ENCODE measurements around the gene NRG3. TPM values are rescaled to one million over a fixed set of nuclear protein-coding genes. Genes with fewer than 3 reads are reported as not detected.

The NRG3 gene
- total and polyA plus RNA-seq, 2 donors (not counting 1 experiment from before 2014, with no cell fraction given) = not detected

- TF ChIP-seq EZH2 (IDR thresholded peaks at IDR 0.05; ENCODE audit: low read length, missing control alignments) = no peak
- TF ChIP-seq, protein P1, sequence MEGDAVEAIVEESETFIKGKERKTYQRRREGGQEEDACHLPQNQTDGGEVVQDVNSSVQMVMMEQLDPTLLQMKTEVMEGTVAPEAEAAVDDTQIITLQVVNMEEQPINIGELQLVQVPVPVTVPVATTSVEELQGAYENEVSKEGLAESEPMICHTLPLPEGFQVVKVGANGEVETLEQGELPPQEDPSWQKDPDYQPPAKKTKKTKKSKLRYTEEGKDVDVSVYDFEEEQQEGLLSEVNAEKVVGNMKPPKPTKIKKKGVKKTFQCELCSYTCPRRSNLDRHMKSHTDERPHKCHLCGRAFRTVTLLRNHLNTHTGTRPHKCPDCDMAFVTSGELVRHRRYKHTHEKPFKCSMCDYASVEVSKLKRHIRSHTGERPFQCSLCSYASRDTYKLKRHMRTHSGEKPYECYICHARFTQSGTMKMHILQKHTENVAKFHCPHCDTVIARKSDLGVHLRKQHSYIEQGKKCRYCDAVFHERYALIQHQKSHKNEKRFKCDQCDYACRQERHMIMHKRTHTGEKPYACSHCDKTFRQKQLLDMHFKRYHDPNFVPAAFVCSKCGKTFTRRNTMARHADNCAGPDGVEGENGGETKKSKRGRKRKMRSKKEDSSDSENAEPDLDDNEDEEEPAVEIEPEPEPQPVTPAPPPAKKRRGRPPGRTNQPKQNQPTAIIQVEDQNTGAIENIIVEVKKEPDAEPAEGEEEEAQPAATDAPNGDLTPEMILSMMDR (conservative IDR thresholded peaks at IDR 0.05 in 1 of 2, IDR thresholded peaks at IDR 0.05 in 1 of 2; ENCODE audit: low read depth in 1 of 2, low read length in 2 of 2) = no peak
These were observed 367.8 kb downstream of the NRG3 start for GRCh38 chr10:82242778-82243177.

GRCh38 chr10:82245157-82245556 is 370.2 kb downstream of the NRG3 start:
- H3K36me3 ChIP-seq (ENCODE audit: control insufficient read depth, insufficient read depth, low read length) = no peaks in the 10 kb centered on the region
- no peaks in the 10 kb centered on the region for H3K4me1 ChIP-seq (ENCODE audit: control insufficient read depth, extremely low read depth, insufficient read depth, low read length)
- H3K9ac ChIP-seq (ENCODE audit: insufficient read depth, low read length) = no peak overlapping the region
- H4K20me1 ChIP-seq (ENCODE audit: control insufficient read depth, extremely low read depth, insufficient read depth, low read length) = no peaks in the 10 kb centered on the region
- no peak for DNase-seq (ENCODE audit: low read depth in 2 of 2)
- H2AFZ ChIP-seq (ENCODE audit: low read length) = no peak overlapping the region
- H3K27ac ChIP-seq (ENCODE audit: insufficient read depth, low read length) = no peak overlapping the region
- no peaks in the 10 kb centered on the region for H3K9me3 ChIP-seq (ENCODE audit: control insufficient read depth, insufficient read depth, low read depth, low read length)
- no peak overlapping the region for H3K4me3 ChIP-seq (replicated peaks in 1 of 4; ENCODE audit: control extremely low read depth in 1 of 4, insufficient read depth in 1 of 4, low read depth in 3 of 4, low read length in 4 of 4)
- H3K4me2 ChIP-seq (ENCODE audit: extremely low read depth, insufficient read depth, low read length) = no peak overlapping the region
- no peak for TF ChIP-seq EZH2 (IDR thresholded peaks at IDR 0.05; ENCODE audit: low read length, missing control alignments)
- TF ChIP-seq, protein P1 (conservative IDR thresholded peaks at IDR 0.05 in 1 of 2, IDR thresholded peaks at IDR 0.05 in 1 of 2; ENCODE audit: low read depth in 1 of 2, low read length in 2 of 2) = no peak
- H3K79me2 ChIP-seq (ENCODE audit: control insufficient read depth, insufficient read depth, low read length) = no peaks in the 10 kb centered on the region
- H3K27me3 ChIP-seq (ENCODE audit: control insufficient read depth, insufficient read depth, low read length) = no peaks in the 10 kb centered on the region

More at GRCh38 chr10:82242778-82243177, 367.8 kb downstream of the NRG3 start:
- Histone ChIP-seq H3K36me3 (ENCODE audit: control insufficient read depth, insufficient read depth, low read length) (no peaks in the 10 kb centered on the region), H3K9me3 (ENCODE audit: control insufficient read depth, insufficient read depth, low read depth, low read length) (no peaks in the 10 kb centered on the region), H3K9ac (ENCODE audit: insufficient read depth, low read length) (no peak overlapping the region), H3K27ac (ENCODE audit: insufficient read depth, low read length) (no peak overlapping the region), H3K27me3 (ENCODE audit: control insufficient read depth, insufficient read depth, low read length) (no peaks in the 10 kb centered on the region), H3K79me2 (ENCODE audit: control insufficient read depth, insufficient read depth, low read length) (no peaks in the 10 kb centered on the region), H2AFZ (ENCODE audit: low read length) (no peak overlapping the region), H4K20me1 (ENCODE audit: control insufficient read depth, extremely low read depth, insufficient read depth, low read length) (no peaks in the 10 kb centered on the region), H3K4me1 (ENCODE audit: control insufficient read depth, extremely low read depth, insufficient read depth, low read length) (no peaks in the 10 kb centered on the region), H3K4me2 (ENCODE audit: extremely low read depth, insufficient read depth, low read length) (no peak overlapping the region), H3K4me3 (replicated peaks in 1 of 4; ENCODE audit: control extremely low read depth in 1 of 4, insufficient read depth in 1 of 4, low read depth in 3 of 4, low read length in 4 of 4) (no peak overlapping the region)
- DNase-seq (ENCODE audit: low read depth in 2 of 2) = no peak

DNA sequence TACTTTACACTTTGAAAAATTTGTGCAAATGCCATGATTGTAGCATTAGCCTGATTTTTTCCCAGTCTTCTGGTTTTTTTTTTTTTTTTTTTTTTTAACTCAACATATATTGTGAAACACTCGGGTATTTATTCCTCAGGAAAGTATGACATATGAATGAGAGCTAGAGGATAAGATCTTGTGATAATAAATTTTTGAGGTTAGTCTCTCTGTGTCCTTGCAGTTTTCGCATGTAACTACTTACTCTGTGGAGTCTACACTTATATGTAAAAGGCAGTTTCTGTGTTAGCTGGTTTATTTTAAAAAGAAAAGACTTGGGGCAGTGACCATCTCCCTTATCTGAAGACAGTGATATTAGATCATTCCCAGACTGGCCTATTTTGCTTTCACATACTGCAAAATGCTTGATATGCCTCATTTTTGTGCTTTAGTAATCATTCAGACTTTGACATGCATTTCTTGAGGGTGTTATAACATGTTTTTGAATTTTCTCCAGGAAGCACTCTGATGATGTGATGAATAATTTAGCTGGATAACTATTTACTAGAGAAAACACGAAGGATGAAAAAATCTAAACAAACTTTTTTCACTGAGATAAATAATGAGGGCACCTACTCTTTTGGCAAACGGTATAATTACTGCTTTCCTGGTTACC is 371.0 kb downstream of the NRG3 start:
- Histone ChIP-seq H3K4me2 (ENCODE audit: extremely low read depth, insufficient read depth, low read length) (no peak overlapping the region), H3K27me3 (ENCODE audit: control insufficient read depth, insufficient read depth, low read length) (no peaks in the 10 kb centered on the region), H4K20me1 (ENCODE audit: control insufficient read depth, extremely low read depth, insufficient read depth, low read length) (no peaks in the 10 kb centered on the region), H3K9me3 (ENCODE audit: control insufficient read depth, insufficient read depth, low read depth, low read length) (no peaks in the 10 kb centered on the region), H3K4me3 (replicated peaks in 1 of 4; ENCODE audit: control extremely low read depth in 1 of 4, insufficient read depth in 1 of 4, low read depth in 3 of 4, low read length in 4 of 4) (no peak overlapping the region), H2AFZ (ENCODE audit: low read length) (no peak overlapping the region), H3K9ac (ENCODE audit: insufficient read depth, low read length) (no peak overlapping the region), H3K4me1 (ENCODE audit: control insufficient read depth, extremely low read depth, insufficient read depth, low read length) (no peaks in the 10 kb centered on the region), H3K27ac (ENCODE audit: insufficient read depth, low read length) (no peak overlapping the region), H3K79me2 (ENCODE audit: control insufficient read depth, insufficient read depth, low read length) (no peaks in the 10 kb centered on the region), H3K36me3 (ENCODE audit: control insufficient read depth, insufficient read depth, low read length) (no peaks in the 10 kb centered on the region)
- no peak for DNase-seq (ENCODE audit: low read depth in 2 of 2)
- no peak for TF ChIP-seq EZH2 (IDR thresholded peaks at IDR 0.05; ENCODE audit: low read length, missing control alignments)
- TF ChIP-seq, protein P1 (conservative IDR thresholded peaks at IDR 0.05 in 1 of 2, IDR thresholded peaks at IDR 0.05 in 1 of 2; ENCODE audit: low read depth in 1 of 2, low read length in 2 of 2) = no peak

All from fibroblast of lung (primary cell).